Adrenal gland (tissue), 12 donors: ENCODE data around the gene ENTHD1. TPM values are rescaled to one million over a fixed set of nuclear protein-coding genes. Genes with fewer than 3 reads are reported as not detected.
"Not testable (repeated sequence)": the region's sequence is repeated elsewhere in the genome, so short reads cannot be mapped to it uniquely, and the experiment has no call there.

ENCODE experiments used
- DNase-seq, 7 donors: peaks; one replicate each; pipeline ENCODE4 v3.0.0-alpha.2; 2019 to 2020
- H3K27ac ChIP-seq, 5 donors: fragments of 200-600 bp; sonication (generic) in 4 of 5; 1 replicate in 3 of 5; 2 replicates in 2 of 5; pipeline versions ENCODE4 v1.5.1 to v1.8.0; 2016 to 2020; ENCODE audit warnings: mild to moderate bottlenecking in 1 of 5
- H3K27me3 ChIP-seq: fragments of 200-600 bp; 2 replicates; pipeline ENCODE4 v1.8.0; 2021
- H3K36me3 ChIP-seq, 2 donors: fragments of 200-600 bp; replicated peaks in 1 of 2; 1 replicate in 1 of 2; 2 replicates in 1 of 2; pipeline versions ENCODE4 v1.5.1 to v1.8.0; 2018 to 2022
- H3K4me1 ChIP-seq, 2 donors: fragments of 200-600 bp; replicated peaks in 1 of 2; 1 replicate in 1 of 2; 2 replicates in 1 of 2; pipeline versions ENCODE4 v1.5.1 to v1.8.0; 2018 to 2021
- H3K4me3 ChIP-seq, 4 donors: fragments of 200-600 bp; sonication (generic) in 3 of 4; one replicate each; pipeline ENCODE4 v1.5.1; 2016 to 2018
- H3K9me3 ChIP-seq, 3 donors: fragments of 200-600 bp; sonication (generic) in 1 of 3; replicated peaks in 1 of 3; 1 replicate in 2 of 3; 2 replicates in 1 of 3; pipeline versions ENCODE4 v1.5.1 to v1.8.0; 2016 to 2021
- POLR2A ChIP-seq, 2 donors: fragments of 450-650 bp; IDR thresholded peaks; one replicate each; pipeline ENCODE4 v1.6.1; 2017; ENCODE audit warnings: antibody characterized with exemption in 2 of 2, mild to moderate bottlenecking in 2 of 2, moderate library complexity in 1 of 2
- WGBS, 4 donors: extraction: QIAGEN DNeasy Blood & Tissue Kit in 2 of 4; methylation state at CpG; one replicate each; pipeline versions ENCODE4 v1.1.5 to v1.1.7; 2013 to 2017; 5-methylcytosine and 5-hydroxymethylcytosine counted together
- intact Hi-C, 2 donors: fragments of 100-400 bp; cut with DNase I; formaldehyde crosslinking; loops; one replicate each; pipeline versions ENCODE4 v1.14.1 to v1.15.0; 2022 to 2023
- polyA plus RNA-seq, 3 donors: library from polyadenylated mRNA; stranded (reverse); fragments of 200-250 nt in 2 of 3; fragments of 350-450 nt in 1 of 3; fragmentation: Illumina TruSeq in 1 of 3; extraction: RNeasy Lipid Tissue Mini Kit (QIAGEN cat#74804) in 1 of 3; gene quantifications; one replicate each; pipeline ENCODE4 v1.2.3, GENCODE V29; 2013 to 2014
- total RNA-seq, 9 donors: library from RNA; depleted of rRNA in 4 of 9; stranded (reverse); fragments of >200 nt in 4 of 9; fragments of 120-200 nt in 1 of 9; fragmentation: NEBNext Ultra II Directional in 1 of 9; extraction: Animal tissue kit (Norgen Biotek cat#: 25700) in 1 of 9; gene quantifications; one replicate each; pipeline versions ENCODE4 v1.1.0 to v1.2.4, GENCODE V29; 2013 to 2023
- TF ChIP-seq, protein P1 (sequence below), 6 experiments: fragments of 450-650 bp in 4 of 6; fragments of 200-600 bp in 2 of 6; sonication (generic) in 1 of 6; IDR thresholded peaks; 1 replicate in 5 of 6; 2 replicates in 1 of 6; pipeline versions ENCODE4 v1.5.1 to v1.8.0; 2016 to 2021; ENCODE audit warnings: antibody characterized with exemption in 6 of 6, mild to moderate bottlenecking in 2 of 6, moderate library complexity in 1 of 6
- donor health status: healthy with polysubstance abuse.
- donor health status: Bipolar disorder and iron deficiency.
- donor health status: DM: yes; HTN: yes; CAD: no.
- donor health status: DM: no; HTN: no; CAD: no.
- donor health status: DM: no; HTN: no; CAD: no.
- donor health status: DM: yes; HTN: yes; CAD: no.

ENTHD1 gene
- total and polyA plus RNA-seq, 12 donors: 0.07 TPM; not detected in 11

DNA sequence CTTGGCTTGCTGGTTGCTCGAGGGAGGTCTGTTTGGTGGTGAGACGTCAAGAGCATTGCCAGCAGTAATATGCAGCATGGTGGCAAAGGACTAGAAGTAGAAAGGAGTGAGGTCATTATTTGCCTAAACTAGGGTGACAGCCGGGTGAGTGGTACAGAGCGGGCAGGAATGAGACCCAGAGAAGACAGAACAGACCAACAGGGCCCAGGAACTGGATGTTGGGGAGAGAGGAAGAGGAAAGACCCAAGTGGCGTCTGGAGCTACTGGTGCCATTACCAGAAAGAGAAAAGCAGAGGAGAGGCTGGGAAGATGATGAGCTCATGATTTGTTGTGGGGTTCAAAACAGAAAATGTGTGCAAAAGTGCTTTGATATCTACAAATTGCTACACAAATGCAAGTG is 158.7 kb downstream of the ENTHD1 start:
- DNase-seq: no peak
- no peak for TF ChIP-seq POLR2A (IDR thresholded peaks at IDR 0.05)
- TF ChIP-seq, protein P1, sequence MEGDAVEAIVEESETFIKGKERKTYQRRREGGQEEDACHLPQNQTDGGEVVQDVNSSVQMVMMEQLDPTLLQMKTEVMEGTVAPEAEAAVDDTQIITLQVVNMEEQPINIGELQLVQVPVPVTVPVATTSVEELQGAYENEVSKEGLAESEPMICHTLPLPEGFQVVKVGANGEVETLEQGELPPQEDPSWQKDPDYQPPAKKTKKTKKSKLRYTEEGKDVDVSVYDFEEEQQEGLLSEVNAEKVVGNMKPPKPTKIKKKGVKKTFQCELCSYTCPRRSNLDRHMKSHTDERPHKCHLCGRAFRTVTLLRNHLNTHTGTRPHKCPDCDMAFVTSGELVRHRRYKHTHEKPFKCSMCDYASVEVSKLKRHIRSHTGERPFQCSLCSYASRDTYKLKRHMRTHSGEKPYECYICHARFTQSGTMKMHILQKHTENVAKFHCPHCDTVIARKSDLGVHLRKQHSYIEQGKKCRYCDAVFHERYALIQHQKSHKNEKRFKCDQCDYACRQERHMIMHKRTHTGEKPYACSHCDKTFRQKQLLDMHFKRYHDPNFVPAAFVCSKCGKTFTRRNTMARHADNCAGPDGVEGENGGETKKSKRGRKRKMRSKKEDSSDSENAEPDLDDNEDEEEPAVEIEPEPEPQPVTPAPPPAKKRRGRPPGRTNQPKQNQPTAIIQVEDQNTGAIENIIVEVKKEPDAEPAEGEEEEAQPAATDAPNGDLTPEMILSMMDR (IDR thresholded peaks at IDR 0.05): no peak
- Histone ChIP-seq H3K4me3 (no peak overlapping the region), H3K27ac (no peak overlapping the region), H3K36me3 (no peaks in the 10 kb centered on the region), H3K4me1 (no peaks in the 10 kb centered on the region), H3K27me3 (no peaks in the 10 kb centered on the region), H3K9me3 (no peaks in the 10 kb centered on the region)
- intact Hi-C loops: no loop called here
- WGBS, 4 donors: 64 to 88% (median 85%) methylated on average over 5 of the region's 5 CpGs

DNA sequence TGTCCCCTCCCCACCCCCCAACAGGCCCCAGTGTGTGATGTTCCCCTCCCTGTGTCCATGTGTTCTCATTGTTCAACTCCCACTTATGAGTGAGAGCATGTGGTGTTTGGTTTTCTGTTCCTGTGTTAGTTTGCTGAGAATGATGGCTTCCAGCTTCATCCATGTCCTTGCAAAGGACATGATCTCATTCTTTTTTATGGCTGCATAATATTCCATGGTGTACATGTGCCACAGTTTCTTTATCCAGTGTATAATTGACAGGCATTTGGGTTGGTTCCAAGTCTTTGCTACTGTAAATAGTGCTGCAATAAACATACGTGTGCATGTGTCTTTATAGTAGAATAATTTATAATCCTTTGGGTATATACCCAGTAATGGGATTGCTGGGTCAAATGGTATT is 159.5 kb downstream of the ENTHD1 start:
- H3K27me3 ChIP-seq, H3K36me3 ChIP-seq, H3K9me3 ChIP-seq, DNase-seq, H3K4me1 ChIP-seq, H3K4me3 ChIP-seq, H3K27ac ChIP-seq, intact Hi-C loops: not testable (repeated sequence)
- 68 to 81% (median 75%) methylated on average over 1 of the region's 1 CpG for WGBS, 4 donors

DNA sequence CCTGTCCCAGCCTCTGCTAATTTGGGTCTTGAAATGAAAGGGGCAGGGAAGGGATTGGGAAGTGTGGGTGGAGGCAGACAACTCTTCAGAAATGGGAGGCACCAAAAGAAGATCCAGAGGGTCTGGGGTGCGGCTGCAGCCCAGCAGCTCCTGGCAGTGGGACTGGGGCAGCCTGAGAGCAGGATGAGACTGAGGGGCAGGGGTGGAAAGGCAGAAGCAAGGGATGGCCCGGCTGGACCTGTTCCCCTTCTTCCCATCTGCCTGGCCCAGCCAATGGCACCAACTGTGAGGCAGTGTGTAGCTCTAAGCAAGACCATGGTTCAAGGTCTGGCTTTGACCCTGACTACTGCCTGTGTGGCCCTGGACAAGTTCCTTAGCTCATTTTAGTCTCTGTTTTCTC is 160.4 kb downstream of the ENTHD1 start:
- TF ChIP-seq, protein P1 (IDR thresholded peaks at IDR 0.05): no peak
- TF ChIP-seq POLR2A (IDR thresholded peaks at IDR 0.05): no peak
- no peaks in the 10 kb centered on the region for H3K27me3 ChIP-seq
- DNase-seq: no peak
- H3K27ac ChIP-seq: no peak overlapping the region
- no peaks in the 10 kb centered on the region for H3K36me3 ChIP-seq
- no peak overlapping the region for H3K4me3 ChIP-seq
- intact Hi-C loops: no loop called here
- H3K9me3 ChIP-seq: no peaks in the 10 kb centered on the region
- 73 to 94% (median 88%) methylated on average over 2 of the region's 2 CpGs for WGBS, 4 donors
- no peaks in the 10 kb centered on the region for H3K4me1 ChIP-seq

DNA sequence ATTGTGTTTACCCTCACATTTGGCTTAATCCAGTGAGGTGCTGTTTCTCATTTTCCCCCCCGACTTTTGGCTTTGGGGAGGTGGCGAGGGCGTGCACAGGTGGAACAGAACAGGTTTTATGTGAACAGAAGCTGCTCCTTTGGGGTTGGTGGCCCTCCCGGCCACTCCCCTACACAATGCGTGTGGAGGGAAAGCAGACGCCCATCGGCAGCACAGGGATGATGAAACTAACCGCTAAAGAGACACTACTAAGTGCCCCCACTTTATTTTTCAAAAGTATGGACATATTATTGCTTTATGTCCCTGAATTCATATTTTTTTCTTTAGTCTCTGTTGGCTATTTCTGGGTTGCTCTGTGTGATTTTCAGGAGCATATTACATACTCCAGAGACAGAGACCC is 160.9 kb downstream of the ENTHD1 start:
- Histone ChIP-seq H3K27ac (no peak overlapping the region), H3K9me3 (no peaks in the 10 kb centered on the region), H3K27me3 (no peaks in the 10 kb centered on the region), H3K36me3 (no peaks in the 10 kb centered on the region), H3K4me3 (no peak overlapping the region), H3K4me1 (no peaks in the 10 kb centered on the region)
- no peak for DNase-seq
- intact Hi-C loops: no loop called here
- TF ChIP-seq, protein P1 (IDR thresholded peaks at IDR 0.05): no peak
- no peak for TF ChIP-seq POLR2A (IDR thresholded peaks at IDR 0.05)
- WGBS, 4 donors: 78 to 96% (median 84%) methylated on average over 8 of the region's 8 CpGs

DNA sequence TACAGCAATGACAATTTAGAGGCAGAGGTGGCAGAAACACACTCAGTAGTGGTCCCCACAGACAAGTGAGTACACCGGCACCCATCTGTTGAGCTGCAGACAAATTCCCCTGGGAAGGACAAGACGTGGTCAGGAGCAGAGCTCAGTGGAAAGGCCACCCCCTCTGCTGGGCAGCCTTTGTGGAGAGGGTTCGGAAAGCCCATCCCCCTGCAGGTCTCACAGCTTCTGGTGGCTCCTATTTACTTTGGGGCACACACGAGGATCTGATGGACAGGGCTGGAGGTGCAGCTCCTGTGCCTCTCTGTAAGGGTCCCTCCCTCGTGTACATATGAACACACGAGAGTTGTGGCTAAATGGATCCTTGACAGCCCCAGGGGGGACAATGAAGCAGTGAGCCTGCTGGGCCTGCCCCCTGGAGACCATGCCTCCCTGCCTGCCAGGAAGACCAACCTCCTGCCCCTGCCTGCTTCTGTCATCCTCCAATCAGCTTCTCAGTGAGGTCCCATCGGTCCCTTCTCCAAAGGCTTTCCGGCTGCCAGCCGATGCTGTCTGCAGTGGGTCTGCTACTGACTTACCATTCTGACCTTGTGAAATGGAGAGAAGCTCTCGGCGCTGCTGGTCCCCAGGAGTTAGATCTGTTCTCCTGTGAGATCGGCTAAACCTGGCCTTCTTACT is 161.5 kb downstream of the ENTHD1 start:
- no peaks in the 10 kb centered on the region for H3K4me1 ChIP-seq
- no peaks in the 10 kb centered on the region for H3K9me3 ChIP-seq
- H3K36me3 ChIP-seq: no peaks in the 10 kb centered on the region
- H3K27ac ChIP-seq: no peak overlapping the region
- DNase-seq: no peak
- WGBS, 4 donors: 58 to 75% (median 66%) methylated on average over 9 to 12 of the region's 12 CpGs
- TF ChIP-seq POLR2A (IDR thresholded peaks at IDR 0.05): no peak
- TF ChIP-seq, protein P1 (IDR thresholded peaks at IDR 0.05): no peak
- intact Hi-C loops: no loop called here
- no peaks in the 10 kb centered on the region for H3K27me3 ChIP-seq
- no peak overlapping the region for H3K4me3 ChIP-seq
